Measurements from ENCODE around the gene GNG11.

DNA sequence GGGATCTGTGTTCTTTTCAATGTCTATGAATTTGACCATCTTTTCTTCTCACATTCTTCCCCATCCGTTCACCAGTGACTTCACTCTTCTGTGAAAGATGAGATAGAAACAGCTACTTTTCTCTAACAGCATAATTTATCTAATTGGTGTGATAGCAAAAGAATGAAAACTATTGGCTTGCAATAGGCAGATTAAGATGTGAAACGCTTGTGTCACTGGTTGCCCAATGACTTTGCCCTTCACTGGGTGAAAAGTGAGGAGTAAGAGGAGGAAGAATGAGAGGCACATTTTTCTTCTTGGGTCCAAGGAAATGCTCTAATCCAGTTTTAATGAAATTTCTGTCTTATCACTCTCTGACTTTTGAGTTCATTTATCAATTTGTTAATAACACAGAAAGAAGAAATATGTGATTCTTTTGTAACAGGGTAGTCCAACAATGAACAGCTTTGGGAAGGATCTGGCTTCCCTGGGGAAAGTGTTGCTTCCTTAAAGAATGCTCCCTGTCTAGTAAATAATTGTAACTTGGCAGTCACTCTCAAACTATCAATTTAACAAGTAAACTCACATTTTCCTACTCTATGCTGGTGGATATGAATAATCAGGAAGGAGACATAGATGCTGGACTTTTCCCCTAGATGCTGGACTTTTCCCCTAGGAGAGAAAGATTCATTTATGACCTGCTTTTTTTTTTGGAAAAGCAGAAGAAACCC lies 47.5 kb downstream of the GNG11 start:
- TF ChIP-seq CTCF (IDR thresholded peaks at IDR 0.05) = no peak
- no peak for TF ChIP-seq POLR2A (IDR thresholded peaks at IDR 0.05)
